GM21515 (cell line): ENCODE data around the gene HECW1.
A peak's percentile ranks its signal among the peaks of the same experiment; 100 is the strongest.

ENCODE experiments used
- ATAC-seq: cut with Tn5 transposase; IDR thresholded peaks from one replicate; pipeline ENCODE4 v1.9.1; 2021; ENCODE audit not compliant: unreplicated experiment

HECW1 gene

DNA sequence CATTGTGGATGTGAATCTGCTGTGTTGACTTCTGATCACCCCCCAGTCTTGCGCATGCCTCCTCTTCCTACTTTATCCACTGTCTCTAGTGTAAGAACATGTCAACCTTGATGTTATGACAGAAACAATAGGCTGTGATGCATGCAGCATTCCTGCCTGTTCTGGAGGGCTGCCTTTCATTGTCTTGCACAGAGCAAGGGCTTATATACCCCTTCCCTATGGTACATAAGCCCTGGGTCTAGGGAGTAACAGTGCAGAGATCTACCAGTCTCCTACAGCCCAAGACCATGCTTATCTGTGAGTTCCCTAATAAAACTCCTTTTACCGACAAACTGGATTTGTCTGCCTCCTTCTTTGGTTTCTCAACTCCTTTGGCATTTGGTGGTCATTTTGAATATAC, 293.5 kb downstream of the HECW1 start:
- no peak for ATAC-seq

DNA sequence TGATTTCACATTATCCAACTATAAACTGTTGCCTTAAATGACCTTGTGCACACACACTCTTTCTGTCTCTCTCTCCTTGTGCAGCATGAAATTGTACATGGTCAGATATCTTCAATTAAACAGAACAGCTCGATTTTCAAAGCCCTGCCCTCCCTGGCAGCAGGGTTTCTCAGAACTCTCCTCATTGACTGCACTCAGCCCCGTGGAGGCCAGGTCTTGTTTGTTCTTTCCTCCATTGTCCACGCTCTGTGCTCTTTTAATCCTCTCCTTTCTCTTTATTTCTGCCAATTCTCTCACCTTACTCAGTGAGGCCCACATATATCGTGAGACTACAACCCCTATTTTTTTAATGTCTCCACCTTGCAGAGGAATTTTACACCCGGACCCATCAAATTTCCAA, 294.5 kb downstream of the HECW1 start:
- no peak for ATAC-seq

DNA sequence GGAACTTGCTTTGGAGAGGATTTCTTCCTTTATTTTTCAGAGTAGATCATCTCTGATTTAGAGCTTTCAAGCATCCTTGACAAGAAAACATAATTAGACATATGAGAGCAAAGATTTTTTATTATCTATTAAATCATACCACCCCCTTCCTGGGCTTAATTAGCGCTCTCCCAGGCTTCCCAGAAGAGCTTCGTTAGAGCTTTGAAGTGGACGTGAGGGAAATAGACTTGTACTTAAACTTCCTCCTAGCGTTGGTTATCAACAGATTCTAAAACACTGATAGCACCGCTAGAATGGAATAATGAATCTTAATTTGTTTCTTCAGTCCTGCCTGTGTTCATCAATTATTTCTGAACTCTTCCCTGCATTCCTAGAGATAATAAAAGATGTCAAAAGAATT, 296.5 kb downstream of the HECW1 start:
- ATAC-seq: no peak

DNA sequence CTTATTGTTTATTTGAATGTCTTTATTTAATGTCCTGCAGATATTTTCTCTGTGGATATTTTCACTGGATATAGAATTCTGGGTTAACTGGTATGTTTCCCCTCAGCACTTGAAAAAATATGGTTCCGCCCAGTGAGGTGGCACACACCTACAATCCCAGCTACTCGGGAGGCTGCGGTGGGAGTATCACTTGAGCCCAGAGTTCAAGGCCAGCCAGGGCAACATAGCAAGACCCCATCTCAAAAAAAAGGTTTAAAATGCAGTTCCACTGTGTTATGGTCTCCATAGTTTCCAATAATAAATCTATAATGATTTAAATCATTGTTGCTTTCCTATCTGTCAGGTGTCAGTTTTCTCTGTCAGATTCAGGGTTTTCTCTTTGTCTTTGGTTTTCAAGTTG, 305.0 kb downstream of the HECW1 start:
- ATAC-seq: no peak

DNA sequence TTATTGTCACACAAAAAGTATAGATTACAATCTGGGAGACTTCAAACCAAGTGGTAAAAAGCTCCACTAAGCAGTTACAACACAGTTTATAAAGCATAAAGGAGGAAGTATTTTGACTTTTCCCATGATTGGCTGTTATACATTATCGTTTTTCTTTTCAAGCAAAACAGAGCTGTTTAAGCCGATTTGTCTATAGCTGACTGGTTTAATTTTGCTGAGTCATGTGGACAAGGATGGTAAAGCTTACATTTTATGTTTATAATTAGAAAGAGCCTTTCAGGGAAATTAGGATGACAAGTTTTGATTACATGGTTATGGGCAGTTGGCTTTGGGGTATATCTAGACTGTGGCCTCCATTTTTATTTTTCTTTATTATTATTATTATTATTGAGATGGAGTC, 318.0 kb downstream of the HECW1 start:
- ATAC-seq: no peak

DNA sequence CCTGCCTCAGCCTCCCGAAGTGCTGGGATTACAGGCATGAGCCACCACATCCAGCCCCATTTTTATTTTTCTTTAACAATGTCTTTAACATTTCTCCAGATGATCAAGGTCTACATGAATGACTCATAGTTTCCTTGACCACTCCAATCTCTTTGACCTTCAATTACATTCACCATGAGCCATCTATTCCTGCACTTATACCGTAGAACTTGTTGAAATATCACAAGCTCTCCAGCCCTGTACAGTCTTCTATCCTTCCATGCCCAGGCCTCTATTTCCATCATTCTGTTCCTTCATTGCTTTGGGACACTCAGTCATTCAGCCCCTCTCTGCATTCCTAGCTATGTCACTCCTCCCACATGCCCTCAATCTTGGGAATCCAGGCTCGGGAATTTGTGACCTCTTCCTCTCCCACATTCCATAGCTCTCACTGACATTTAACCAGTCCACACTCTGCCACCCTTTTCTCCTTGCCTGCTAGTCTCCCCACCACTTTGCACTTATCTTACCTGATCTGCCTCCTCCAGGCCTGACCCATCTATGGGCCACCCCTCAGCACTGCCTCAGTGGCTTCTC, 318.7 kb downstream of the HECW1 start:
- ATAC-seq: no peak

DNA sequence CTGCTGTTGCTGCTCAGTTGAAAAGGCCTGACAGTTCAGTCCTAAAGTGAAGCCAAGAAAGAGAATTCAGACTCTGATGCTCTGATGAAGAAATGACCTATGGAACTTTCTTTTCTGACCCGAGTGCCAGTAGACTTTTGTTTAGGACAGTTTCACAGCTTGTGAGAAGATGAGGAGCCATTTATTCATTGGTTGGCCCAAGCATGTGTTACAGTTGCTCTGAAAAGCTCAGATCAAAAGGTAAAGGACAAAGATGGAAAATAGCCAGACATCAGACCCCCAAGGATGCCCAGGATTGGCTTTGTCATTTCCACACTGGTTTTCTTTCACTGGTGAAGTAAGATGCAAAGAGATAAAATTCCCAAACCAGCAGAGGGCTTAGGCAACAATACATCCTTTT, 321.2 kb downstream of the HECW1 start:
- ATAC-seq: no peak

DNA sequence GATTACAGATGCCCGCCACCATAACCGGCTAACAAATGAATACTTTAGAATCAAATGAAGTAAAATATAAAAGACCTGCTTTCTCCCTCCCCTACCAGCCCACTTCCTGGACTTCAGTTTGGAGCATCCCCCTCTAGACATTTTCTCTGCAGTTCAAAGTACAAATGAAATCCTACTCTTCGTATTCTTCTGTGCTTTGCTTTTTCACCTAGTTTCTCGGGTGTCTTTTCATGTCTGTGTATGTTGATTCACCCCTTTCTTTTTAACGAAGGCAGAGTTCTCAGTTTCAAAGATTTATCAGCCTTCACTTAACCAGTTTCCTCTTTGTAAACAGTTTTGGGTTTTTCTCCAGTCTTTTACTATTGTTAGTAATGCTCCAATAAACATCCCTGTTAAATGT, 324.6 kb downstream of the HECW1 start:
- no peak for ATAC-seq

DNA sequence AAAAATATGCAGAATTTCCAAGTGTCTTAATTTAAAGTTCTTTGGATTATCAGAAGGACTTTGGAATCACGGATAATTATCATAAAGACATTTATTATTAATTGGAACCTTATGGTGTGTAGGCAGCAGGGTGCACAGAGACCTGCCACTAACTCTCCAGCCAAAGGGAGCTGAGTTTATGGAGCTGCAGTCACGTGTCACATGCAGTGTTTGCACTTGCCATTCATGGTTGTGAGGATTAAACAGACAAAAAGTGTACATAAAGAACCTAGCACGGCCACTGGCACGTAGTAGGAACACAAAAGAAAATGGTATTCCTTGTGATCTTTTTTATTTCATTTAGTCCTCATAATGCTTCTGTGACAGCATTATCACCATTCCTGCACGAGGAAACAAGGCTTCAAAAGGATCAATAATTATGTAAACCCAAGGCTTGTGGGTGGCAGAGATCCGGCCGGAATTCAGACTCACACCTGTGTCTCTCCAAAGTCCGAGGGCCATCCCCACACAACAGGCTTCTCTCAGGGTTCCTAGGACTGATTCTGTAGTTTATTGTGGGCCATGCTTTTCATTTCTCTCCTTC, 326.5 kb downstream of the HECW1 start:
- no peak for ATAC-seq

DNA sequence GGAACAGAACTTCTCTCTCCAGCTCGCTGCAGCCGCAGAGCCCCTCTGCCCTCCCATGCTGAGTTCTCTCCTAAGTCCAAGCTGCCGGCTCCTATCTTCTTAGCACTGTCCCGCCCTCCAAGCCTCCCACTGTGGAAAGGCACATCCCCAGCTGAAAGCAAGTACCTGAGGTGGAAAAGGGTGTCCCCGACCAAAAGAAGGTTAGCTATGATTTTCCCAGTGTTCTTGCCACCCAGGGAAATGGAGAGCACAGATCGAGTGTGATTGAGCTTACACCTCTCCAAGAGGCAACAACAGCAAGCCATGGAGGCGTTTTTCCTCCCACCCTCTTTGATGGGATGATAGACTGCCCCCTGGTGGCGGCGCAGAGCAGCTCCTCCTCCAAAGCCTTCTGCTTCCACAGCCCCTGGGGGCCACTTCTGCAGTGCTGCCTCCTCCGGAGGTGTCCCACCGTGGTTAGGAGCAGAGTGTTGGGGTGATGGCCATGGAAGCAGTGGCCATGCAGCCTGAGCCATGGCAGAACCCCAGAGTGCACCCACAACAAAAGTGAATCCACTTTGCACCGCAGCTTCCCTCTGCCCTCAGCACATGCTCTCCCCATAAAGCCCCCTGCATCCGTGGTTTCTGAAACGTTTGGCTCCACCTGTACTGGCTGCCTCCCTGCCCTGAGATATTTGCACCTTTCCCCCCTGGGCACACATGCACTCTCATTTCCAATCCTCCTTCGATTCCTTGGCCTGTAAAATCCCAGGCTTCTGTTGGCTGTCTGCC, 327.4 kb downstream of the HECW1 start:
- ATAC-seq: peak; percentile 58

DNA sequence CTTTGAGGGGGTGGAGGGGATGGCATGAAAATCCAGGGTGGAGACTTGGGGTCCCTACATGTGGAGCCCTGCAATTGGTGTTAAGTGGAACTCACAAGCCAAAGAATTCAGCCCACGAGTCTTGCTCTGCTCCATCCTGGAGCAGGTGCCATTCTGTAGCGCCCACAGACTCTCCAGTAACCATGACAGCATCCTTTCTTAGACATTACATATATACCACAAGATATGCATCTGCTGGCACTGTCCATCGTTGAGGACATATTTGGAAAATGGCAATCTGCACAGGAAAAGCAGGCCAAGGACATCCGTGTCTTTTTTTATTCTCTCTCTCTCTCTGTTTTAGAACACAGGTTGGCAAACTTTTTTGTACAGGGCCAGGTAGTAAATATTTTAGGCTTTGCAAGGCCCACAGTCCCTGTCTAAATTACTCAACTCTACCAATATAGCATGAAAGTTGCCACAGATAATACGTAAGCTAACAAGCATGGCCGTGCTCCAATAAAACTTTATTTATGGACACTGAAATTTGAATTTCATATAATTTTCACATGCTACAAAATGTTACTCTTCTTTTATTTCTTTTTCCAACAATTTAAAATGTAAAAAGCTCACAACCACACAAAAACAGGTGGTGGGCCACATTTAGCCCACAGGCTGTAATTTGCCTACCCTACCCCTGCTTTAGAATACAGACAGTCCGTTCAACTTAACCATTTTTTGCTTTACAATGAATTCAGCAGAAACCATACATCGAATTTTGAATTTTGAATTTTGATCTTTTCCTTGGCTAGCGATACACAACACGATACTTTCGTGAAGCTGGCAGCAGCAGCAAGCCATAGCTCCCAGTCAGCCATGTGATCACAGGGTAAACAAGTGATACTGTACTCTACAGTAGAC, 329.0 kb downstream of the HECW1 start:
- ATAC-seq: no peak

DNA sequence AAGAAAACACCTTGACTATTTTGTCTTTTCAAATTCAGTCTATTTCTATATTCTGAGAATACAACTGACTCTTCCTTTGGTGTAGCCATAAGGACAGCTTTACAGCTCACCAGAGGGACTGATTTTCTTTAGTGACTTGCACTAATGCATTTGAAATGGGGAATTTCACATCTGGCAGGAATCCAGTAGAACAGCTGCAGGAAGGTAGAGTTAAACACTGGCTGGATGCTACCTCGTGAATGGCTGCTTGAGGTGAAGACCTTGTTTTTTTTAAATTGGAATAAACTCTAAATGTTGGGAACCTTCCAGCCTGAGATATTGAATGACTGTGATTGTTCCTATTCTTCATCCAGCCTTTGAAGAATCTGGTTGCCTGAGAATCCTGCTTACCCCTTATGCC, 330.9 kb downstream of the HECW1 start:
- no peak for ATAC-seq

DNA sequence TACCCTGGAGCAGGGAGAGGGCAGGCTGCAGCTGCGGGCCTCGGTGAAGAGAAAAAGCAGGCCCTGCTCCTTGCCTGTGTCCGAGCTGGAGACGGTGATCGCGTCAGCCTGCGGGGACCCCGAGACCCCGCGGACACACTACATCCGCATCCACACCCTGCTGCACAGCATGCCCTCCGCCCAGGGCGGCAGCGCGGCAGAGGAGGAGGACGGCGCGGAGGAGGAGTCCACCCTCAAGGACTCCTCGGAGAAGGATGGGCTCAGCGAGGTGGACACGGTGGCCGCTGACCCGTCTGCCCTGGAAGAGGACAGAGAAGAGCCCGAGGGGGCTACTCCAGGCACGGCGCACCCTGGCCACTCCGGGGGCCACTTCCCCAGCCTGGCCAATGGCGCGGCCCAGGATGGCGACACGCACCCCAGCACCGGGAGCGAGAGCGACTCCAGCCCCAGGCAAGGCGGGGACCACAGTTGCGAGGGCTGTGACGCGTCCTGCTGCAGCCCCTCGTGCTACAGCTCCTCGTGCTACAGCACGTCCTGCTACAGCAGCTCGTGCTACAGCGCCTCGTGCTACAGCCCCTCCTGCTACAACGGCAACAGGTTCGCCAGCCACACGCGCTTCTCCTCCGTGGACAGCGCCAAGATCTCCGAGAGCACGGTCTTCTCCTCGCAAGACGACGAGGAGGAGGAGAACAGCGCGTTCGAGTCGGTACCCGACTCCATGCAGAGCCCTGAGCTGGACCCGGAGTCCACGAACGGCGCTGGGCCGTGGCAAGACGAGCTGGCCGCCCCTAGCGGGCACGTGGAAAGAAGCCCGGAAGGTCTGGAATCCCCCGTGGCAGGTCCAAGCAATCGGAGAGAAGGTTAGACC, 332.5 kb downstream of the HECW1 start:
- ATAC-seq: no peak

DNA sequence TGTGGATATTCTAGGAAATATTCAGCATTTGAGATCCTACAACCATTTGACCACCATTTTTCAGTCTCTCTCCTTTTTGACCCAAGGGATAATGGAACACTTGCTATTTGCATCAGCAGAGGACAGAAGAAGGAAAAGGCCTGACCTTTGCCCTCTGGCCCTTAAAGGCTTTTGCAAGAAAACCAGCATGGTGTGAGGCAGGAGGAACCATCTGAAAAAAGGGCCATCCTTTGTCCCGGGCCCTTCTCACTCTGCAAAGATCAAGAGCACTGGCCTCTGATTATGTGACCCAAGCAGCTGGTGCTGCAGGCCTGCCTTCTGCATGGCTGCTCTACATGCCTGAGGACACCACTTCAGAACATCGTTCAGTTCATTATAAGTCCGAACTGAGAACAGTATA, 337.1 kb downstream of the HECW1 start:
- no peak for ATAC-seq

DNA sequence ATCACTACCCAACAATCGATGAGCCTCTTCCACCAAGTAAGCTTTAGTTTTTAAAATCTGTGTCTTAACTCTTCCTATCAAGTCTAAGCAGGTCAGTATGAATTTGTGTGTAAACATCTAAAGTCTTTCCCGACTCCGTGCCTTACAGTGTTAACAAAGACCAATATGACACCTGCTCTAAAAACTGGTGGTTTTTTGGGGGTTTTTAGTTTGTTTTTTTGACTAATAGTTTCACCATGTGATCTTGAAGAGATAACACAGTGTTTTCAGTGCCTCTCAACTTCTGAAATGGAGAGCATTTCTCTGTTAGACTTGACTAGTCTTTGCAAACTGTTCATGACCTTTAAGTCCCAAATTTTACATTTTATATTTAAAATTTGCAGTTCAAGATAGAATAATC, 338.4 kb downstream of the HECW1 start:
- no peak for ATAC-seq

DNA sequence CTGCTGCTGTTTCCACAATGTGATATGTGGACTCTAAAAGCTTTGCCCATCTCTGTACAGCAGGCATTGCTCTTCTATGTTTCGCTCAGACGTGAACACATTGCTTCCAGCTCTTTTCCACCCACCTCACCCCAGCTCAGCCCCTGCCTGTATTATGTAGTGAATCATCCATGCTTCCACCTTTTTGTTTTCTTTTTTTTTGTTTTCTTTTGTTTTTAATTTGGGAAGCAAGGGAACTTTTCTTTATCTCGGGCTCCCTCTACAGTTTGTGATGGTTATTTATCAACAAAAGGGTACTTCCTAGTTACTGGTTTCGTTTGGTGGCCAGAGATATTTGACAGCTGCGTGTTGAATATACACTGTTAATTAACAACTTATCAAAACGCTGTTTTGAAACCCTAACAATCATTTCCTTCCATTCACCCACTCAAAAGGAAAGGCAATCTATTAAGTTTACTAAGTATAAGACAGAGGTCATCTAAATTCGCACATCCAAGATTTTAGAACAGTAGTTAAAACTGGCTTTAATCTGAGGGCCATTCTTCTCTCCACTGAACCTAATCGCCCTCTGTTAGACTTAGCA, 342.6 kb downstream of the HECW1 start:
- ATAC-seq: peak; percentile 76

DNA sequence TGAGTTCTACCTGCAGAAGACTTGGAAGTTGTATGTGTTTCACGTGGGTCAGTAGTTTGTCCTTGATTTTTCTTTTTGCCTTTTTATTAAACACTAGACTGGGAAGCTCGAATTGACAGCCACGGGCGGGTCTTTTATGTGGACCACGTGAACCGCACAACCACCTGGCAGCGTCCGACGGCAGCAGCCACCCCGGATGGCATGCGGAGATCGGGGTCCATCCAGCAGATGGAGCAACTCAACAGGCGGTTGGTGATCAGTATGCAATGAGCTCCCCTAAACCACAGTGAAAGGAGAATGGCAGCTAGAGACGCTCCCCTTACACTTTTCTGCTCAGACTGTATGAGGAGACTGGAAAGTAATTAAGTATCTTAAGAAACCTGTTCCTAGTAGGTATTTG, 343.8 kb downstream of the HECW1 start:
- ATAC-seq: no peak

DNA sequence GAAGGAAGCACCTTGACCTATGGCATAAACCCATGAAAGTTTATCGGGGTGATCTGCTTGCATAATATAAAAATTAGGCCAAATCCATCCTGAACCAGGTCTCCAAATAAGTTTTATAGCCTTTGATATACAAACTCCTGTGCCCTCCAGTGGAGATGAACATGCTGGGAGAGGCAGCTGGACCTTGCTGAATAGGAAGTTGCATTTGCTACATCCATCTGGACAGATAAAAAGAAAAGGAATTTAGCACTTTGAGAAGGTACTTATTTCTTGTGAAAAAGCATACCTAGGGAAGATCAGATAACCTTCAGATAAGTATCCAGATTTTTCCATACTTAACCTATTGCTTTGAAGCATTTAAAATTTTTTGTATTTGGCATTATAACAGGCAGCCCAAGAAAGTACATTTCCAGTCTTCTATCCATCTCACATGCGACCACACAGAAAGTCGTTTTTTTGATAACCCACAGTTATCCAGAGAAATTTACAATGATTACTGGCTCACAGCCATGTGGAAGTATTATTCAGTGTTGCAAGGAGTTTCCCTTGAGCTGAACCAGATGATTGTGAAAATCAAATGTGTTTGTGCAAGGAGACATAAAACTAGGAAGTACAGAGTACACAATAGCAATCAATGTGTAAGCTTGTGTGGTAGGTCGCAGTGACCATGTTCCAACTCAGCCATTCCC, 346.0 kb downstream of the HECW1 start:
- no peak for ATAC-seq

DNA sequence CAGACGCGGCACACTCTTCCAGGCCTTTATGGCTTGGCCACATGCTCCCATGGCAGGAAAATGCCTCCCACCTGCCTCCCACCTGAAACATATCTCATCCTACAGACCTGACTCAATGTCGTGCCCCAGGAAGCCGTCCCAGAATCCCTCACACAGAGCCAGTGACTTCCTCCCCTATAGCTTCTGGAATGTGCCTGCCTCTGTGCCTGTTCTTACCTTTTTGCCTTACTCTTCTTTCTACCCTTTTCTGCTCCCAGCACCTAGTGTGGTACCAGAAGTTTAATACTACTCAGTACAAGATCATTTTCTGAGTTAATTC, 346.5 kb downstream of the HECW1 start:
- ATAC-seq: no peak
